ENCODE results near the gene GNA12. TPM values are rescaled to one million over a fixed set of nuclear protein-coding genes. Genes with fewer than 3 reads are reported as not detected.

Gene GNA12
- polyA plus RNA-seq, 1 donor, result 26.7 TPM

- H3K27ac ChIP-seq (ENCODE audit: low read length), result peak overlapping the region; percentile 33
- H3K9me3 ChIP-seq (ENCODE audit: control insufficient read depth, low read depth, low read length), result no peaks in the 10 kb centered on the region
- no peak overlapping the region for H3K4me3 ChIP-seq (ENCODE audit: low read length)
- no peak for DNase-seq
- 92% methylated on average over 4 of the region's 20 CpGs for WGBS (ENCODE audit: insufficient coverage, low lambda C conversion rate)
- H3K36me3 ChIP-seq (ENCODE audit: control insufficient read depth, insufficient read depth, low read length), result peaks cover 12% of the 10 kb centered on the region
- H3K27me3 ChIP-seq (ENCODE audit: control insufficient read depth, insufficient read depth, low read length), result no peaks in the 10 kb centered on the region
- peaks cover 8% of the 10 kb centered on the region for H3K4me1 ChIP-seq (ENCODE audit: control insufficient read depth, insufficient read depth, low read length)
Measured at GRCh38 chr7:2825559-2826227, 18.4 kb downstream of the GNA12 start.

- no peaks in the 10 kb centered on the region for H3K27me3 ChIP-seq (ENCODE audit: control insufficient read depth, insufficient read depth, low read length)
- DNase-seq, result no peak
- H3K27ac ChIP-seq (ENCODE audit: low read length), result no peak overlapping the region
- H3K9me3 ChIP-seq (ENCODE audit: control insufficient read depth, low read depth, low read length), result no peaks in the 10 kb centered on the region
- H3K4me1 ChIP-seq (ENCODE audit: control insufficient read depth, insufficient read depth, low read length), result peaks cover 10% of the 10 kb centered on the region
- peaks cover 11% of the 10 kb centered on the region for H3K36me3 ChIP-seq (ENCODE audit: control insufficient read depth, insufficient read depth, low read length)
- H3K4me3 ChIP-seq (ENCODE audit: low read length), result no peak overlapping the region
- 100% methylated on average over 1 of the region's 16 CpGs for WGBS (ENCODE audit: insufficient coverage, low lambda C conversion rate)
Measured at GRCh38 chr7:2824678-2825461, 19.2 kb downstream of the GNA12 start.

- no peaks in the 10 kb centered on the region for H3K27me3 ChIP-seq (ENCODE audit: control insufficient read depth, insufficient read depth, low read length)
- WGBS (ENCODE audit: insufficient coverage, low lambda C conversion rate), result no CpG with 5 or more reads among the region's 16 CpGs
- peaks cover 5% of the 10 kb centered on the region for H3K36me3 ChIP-seq (ENCODE audit: control insufficient read depth, insufficient read depth, low read length)
- no peak overlapping the region for H3K27ac ChIP-seq (ENCODE audit: low read length)
- no peaks in the 10 kb centered on the region for H3K9me3 ChIP-seq (ENCODE audit: control insufficient read depth, low read depth, low read length)
- no peak for DNase-seq
- H3K4me1 ChIP-seq (ENCODE audit: control insufficient read depth, insufficient read depth, low read length), result peaks cover 10% of the 10 kb centered on the region
- no peak overlapping the region for H3K4me3 ChIP-seq (ENCODE audit: low read length)
Measured at GRCh38 chr7:2824026-2824677, 20.0 kb downstream of the GNA12 start.

GRCh38 chr7:2823130-2823529 lies 21.0 kb downstream of the GNA12 start:
- H3K27ac ChIP-seq (ENCODE audit: low read length), result no peak overlapping the region
- DNase-seq, result no peak
- peaks cover 4% of the 10 kb centered on the region for H3K36me3 ChIP-seq (ENCODE audit: control insufficient read depth, insufficient read depth, low read length)
- H3K27me3 ChIP-seq (ENCODE audit: control insufficient read depth, insufficient read depth, low read length), result no peaks in the 10 kb centered on the region
- no peaks in the 10 kb centered on the region for H3K9me3 ChIP-seq (ENCODE audit: control insufficient read depth, low read depth, low read length)
- H3K4me3 ChIP-seq (ENCODE audit: low read length), result no peak overlapping the region
- WGBS (ENCODE audit: insufficient coverage, low lambda C conversion rate), result 100% methylated on average over 1 of the region's 5 CpGs
- peaks cover 10% of the 10 kb centered on the region for H3K4me1 ChIP-seq (ENCODE audit: control insufficient read depth, insufficient read depth, low read length)

- Histone ChIP-seq H3K27ac (ENCODE audit: low read length) (no peak overlapping the region), H3K9me3 (ENCODE audit: control insufficient read depth, low read depth, low read length) (no peaks in the 10 kb centered on the region), H3K4me3 (ENCODE audit: low read length) (no peak overlapping the region), H3K36me3 (ENCODE audit: control insufficient read depth, insufficient read depth, low read length) (no peaks in the 10 kb centered on the region), H3K27me3 (ENCODE audit: control insufficient read depth, insufficient read depth, low read length) (no peaks in the 10 kb centered on the region), H3K4me1 (ENCODE audit: control insufficient read depth, insufficient read depth, low read length) (peaks cover 10% of the 10 kb centered on the region)
- DNase-seq, result no peak
- WGBS (ENCODE audit: insufficient coverage, low lambda C conversion rate), result 100% methylated on average over 1 of the region's 10 CpGs
Measured at GRCh38 chr7:2821842-2822507, 22.1 kb downstream of the GNA12 start.

GRCh38 chr7:2821161-2821841 lies 22.8 kb downstream of the GNA12 start:
- H3K9me3 ChIP-seq (ENCODE audit: control insufficient read depth, low read depth, low read length), result no peaks in the 10 kb centered on the region
- DNase-seq, result no peak
- H3K36me3 ChIP-seq (ENCODE audit: control insufficient read depth, insufficient read depth, low read length), result no peaks in the 10 kb centered on the region
- no peak overlapping the region for H3K4me3 ChIP-seq (ENCODE audit: low read length)
- H3K27me3 ChIP-seq (ENCODE audit: control insufficient read depth, insufficient read depth, low read length), result no peaks in the 10 kb centered on the region
- peaks cover 10% of the 10 kb centered on the region for H3K4me1 ChIP-seq (ENCODE audit: control insufficient read depth, insufficient read depth, low read length)
- WGBS (ENCODE audit: insufficient coverage, low lambda C conversion rate), result 60% methylated on average over 1 of the region's 12 CpGs
- no peak overlapping the region for H3K27ac ChIP-seq (ENCODE audit: low read length)

GRCh38 chr7:2820508-2820934 lies 23.6 kb downstream of the GNA12 start:
- no peaks in the 10 kb centered on the region for H3K9me3 ChIP-seq (ENCODE audit: control insufficient read depth, low read depth, low read length)
- H3K36me3 ChIP-seq (ENCODE audit: control insufficient read depth, insufficient read depth, low read length), result no peaks in the 10 kb centered on the region
- WGBS (ENCODE audit: insufficient coverage, low lambda C conversion rate), result 100% methylated on average over 2 of the region's 4 CpGs
- no peak overlapping the region for H3K4me3 ChIP-seq (ENCODE audit: low read length)
- H3K4me1 ChIP-seq (ENCODE audit: control insufficient read depth, insufficient read depth, low read length), result peaks cover 10% of the 10 kb centered on the region
- no peaks in the 10 kb centered on the region for H3K27me3 ChIP-seq (ENCODE audit: control insufficient read depth, insufficient read depth, low read length)
- H3K27ac ChIP-seq (ENCODE audit: low read length), result no peak overlapping the region
- no peak for DNase-seq

GRCh38 chr7:2819954-2820397 lies 24.1 kb downstream of the GNA12 start:
- H3K4me1 ChIP-seq (ENCODE audit: control insufficient read depth, insufficient read depth, low read length), result peaks cover 10% of the 10 kb centered on the region

GRCh38 chr7:2819161-2819953 lies 24.8 kb downstream of the GNA12 start:
- H3K9me3 ChIP-seq (ENCODE audit: control insufficient read depth, low read depth, low read length), result no peaks in the 10 kb centered on the region
- peaks cover 10% of the 10 kb centered on the region for H3K4me1 ChIP-seq (ENCODE audit: control insufficient read depth, insufficient read depth, low read length)
- no peak for DNase-seq
- no peaks in the 10 kb centered on the region for H3K27me3 ChIP-seq (ENCODE audit: control insufficient read depth, insufficient read depth, low read length)
- H3K36me3 ChIP-seq (ENCODE audit: control insufficient read depth, insufficient read depth, low read length), result no peaks in the 10 kb centered on the region
- 94% methylated on average over 3 of the region's 15 CpGs for WGBS (ENCODE audit: insufficient coverage, low lambda C conversion rate)
- H3K4me3 ChIP-seq (ENCODE audit: low read length), result no peak overlapping the region
- H3K27ac ChIP-seq (ENCODE audit: low read length), result no peak overlapping the region

More at GRCh38 chr7:2819954-2820397, 24.1 kb downstream of the GNA12 start:
- 96% methylated on average over 7 of the region's 16 CpGs for WGBS (ENCODE audit: insufficient coverage, low lambda C conversion rate)
- no peak overlapping the region for H3K27ac ChIP-seq (ENCODE audit: low read length)
- no peak for DNase-seq
- no peaks in the 10 kb centered on the region for H3K36me3 ChIP-seq (ENCODE audit: control insufficient read depth, insufficient read depth, low read length)
- H3K9me3 ChIP-seq (ENCODE audit: control insufficient read depth, low read depth, low read length), result no peaks in the 10 kb centered on the region
- no peaks in the 10 kb centered on the region for H3K27me3 ChIP-seq (ENCODE audit: control insufficient read depth, insufficient read depth, low read length)
- H3K4me3 ChIP-seq (ENCODE audit: low read length), result no peak overlapping the region

Data from large intestine (tissue), 3 donors.